GM13976 (cell line): Measurements from ENCODE around the gene MYO3A.
"Not testable (repeated sequence)": the region's sequence is repeated elsewhere in the genome, so short reads cannot be mapped to it uniquely, and the experiment has no call there.

Experiments
- DNase-seq: peaks from one replicate; pipeline ENCODE4 v3.0.0; 2012; ENCODE audit warnings: low spot score
- CTCF ChIP-seq: IDR thresholded peaks from 2 replicates; pipeline ENCODE4 v1.5.1; 2012; ENCODE audit warnings: borderline replicate concordance, mild to moderate bottlenecking; ENCODE audit not compliant: insufficient read depth; ENCODE audit errors: extremely low read depth, missing control alignments, control extremely low read depth
- in situ Hi-C: fragments of 300-500 bp; cut with MboI; formaldehyde crosslinking; loops from one replicate; pipeline ENCODE4 v1.12.0; 2022; ENCODE audit warnings: low sequenced_read_pairs, mixed read lengths, inconsistent platforms; ENCODE audit not compliant: unreplicated experiment

The MYO3A gene

GRCh38 chr10:25989951-25990350 lies 55.9 kb downstream of the MYO3A start:
- no peak for DNase-seq
- in situ Hi-C loops = no loop called here
- TF ChIP-seq CTCF = no peak

- TF ChIP-seq CTCF = no peak
- in situ Hi-C loops = no loop called here
- no peak for DNase-seq
Observed at GRCh38 chr10:25999295-25999981, 65.4 kb downstream of the MYO3A start.

GRCh38 chr10:26000971-26001370 lies 66.9 kb downstream of the MYO3A start:
- in situ Hi-C loops = no loop called here
- no peak for DNase-seq
- no peak for TF ChIP-seq CTCF

GRCh38 chr10:26002466-26002865 lies 68.4 kb downstream of the MYO3A start:
- in situ Hi-C loops = not testable (repeated sequence)

GRCh38 chr10:26015092-26015491 lies 81.1 kb downstream of the MYO3A start:
- TF ChIP-seq CTCF = no peak
- in situ Hi-C loops = no loop called here
- DNase-seq = no peak

More at GRCh38 chr10:26002466-26002865, 68.4 kb downstream of the MYO3A start:
- DNase-seq = not testable (repeated sequence)

GRCh38 chr10:26022831-26023230 lies 88.8 kb downstream of the MYO3A start:
- in situ Hi-C loops = no loop called here
- DNase-seq = no peak
- TF ChIP-seq CTCF = no peak

- no peak for DNase-seq
- in situ Hi-C loops = no loop called here
- TF ChIP-seq CTCF = no peak
Observed at GRCh38 chr10:26024303-26024702, 90.3 kb downstream of the MYO3A start.
